Ascending aorta (tissue), 2 donors: ENCODE data around the gene SNTG2. TPM values are rescaled to one million over a fixed set of nuclear protein-coding genes. Genes with fewer than 3 reads are reported as not detected.

Source experiments
- DNase-seq, 2 donors: peaks; one replicate each; pipeline ENCODE4 v3.0.0-alpha.2; 2019; ENCODE audit warnings: low spot score in 2 of 2
- H3K27ac ChIP-seq, 2 donors: fragments of 200-600 bp; sonication (generic); one replicate each; pipeline ENCODE4 v1.5.1; 2016 to 2017; ENCODE audit warnings: mild to moderate bottlenecking in 1 of 2
- H3K27me3 ChIP-seq: fragments of 200-600 bp; sonication (generic); one replicate; pipeline ENCODE4 v1.5.1; 2017
- H3K36me3 ChIP-seq, 2 donors: fragments of 200-600 bp; sonication (generic); one replicate each; pipeline ENCODE4 v1.5.1; 2016
- H3K4me1 ChIP-seq, 2 donors: fragments of 200-600 bp; sonication (generic); one replicate each; pipeline ENCODE4 v1.5.1; 2016 to 2017; ENCODE audit warnings: mild to moderate bottlenecking in 1 of 2
- H3K4me3 ChIP-seq, 2 donors: fragments of 200-600 bp; sonication (generic); one replicate each; pipeline ENCODE4 v1.5.1; 2016 to 2017; ENCODE audit warnings: mild to moderate bottlenecking in 1 of 2
- H3K9me3 ChIP-seq, 2 donors: fragments of 200-600 bp; sonication (generic); one replicate each; pipeline ENCODE4 v1.5.1; 2016
- CTCF ChIP-seq, 3 experiments: fragments of 200-600 bp in 2 of 3; fragments of 450-650 bp in 1 of 3; sonication (generic) in 2 of 3; IDR thresholded peaks; one replicate each; pipeline ENCODE4 v1.5.1; 2016 to 2019; ENCODE audit warnings: antibody characterized with exemption in 3 of 3, mild to moderate bottlenecking in 1 of 3, moderate library complexity in 1 of 3
- intact Hi-C: fragments of 100-400 bp; cut with DNase I; formaldehyde crosslinking; loops from one replicate; pipeline ENCODE4 v1.15.1; 2023
- total RNA-seq: library from RNA; depleted of rRNA; stranded (reverse); fragments of >200 nt; gene quantifications from one replicate; pipeline ENCODE4 v1.1.0, GENCODE V29; 2016

Gene SNTG2
- total RNA-seq, 1 donor from 2014 or later: 9.9 TPM

- no peak overlapping the region for H3K4me3 ChIP-seq
- TF ChIP-seq CTCF (IDR thresholded peaks at IDR 0.05): no peak
- no peak overlapping the region for H3K27ac ChIP-seq
- H3K9me3 ChIP-seq: no peaks in the 10 kb centered on the region
- no peaks in the 10 kb centered on the region for H3K4me1 ChIP-seq
- no peak for DNase-seq
- no peaks in the 10 kb centered on the region for H3K36me3 ChIP-seq
- no peaks in the 10 kb centered on the region for H3K27me3 ChIP-seq
- intact Hi-C loops: no loop called here
Measured at GRCh38 chr2:1004398-1004797, 53.7 kb downstream of the SNTG2 start.

GRCh38 chr2:1010415-1010930 lies 59.8 kb downstream of the SNTG2 start:
- Histone ChIP-seq H3K27ac (no peak overlapping the region), H3K4me3 (no peak overlapping the region), H3K36me3 (no peaks in the 10 kb centered on the region), H3K9me3 (no peaks in the 10 kb centered on the region), H3K27me3 (no peaks in the 10 kb centered on the region), H3K4me1 (no peaks in the 10 kb centered on the region)
- intact Hi-C loops: no loop called here
- TF ChIP-seq CTCF (IDR thresholded peaks at IDR 0.05): no peak
- DNase-seq: no peak

GRCh38 chr2:1011006-1011405 lies 60.4 kb downstream of the SNTG2 start:
- no peak for DNase-seq
- no peak overlapping the region for H3K4me3 ChIP-seq
- no peaks in the 10 kb centered on the region for H3K4me1 ChIP-seq
- no peaks in the 10 kb centered on the region for H3K27me3 ChIP-seq
- intact Hi-C loops: no loop called here
- TF ChIP-seq CTCF (IDR thresholded peaks at IDR 0.05): no peak
- H3K36me3 ChIP-seq: no peaks in the 10 kb centered on the region
- no peak overlapping the region for H3K27ac ChIP-seq
- no peaks in the 10 kb centered on the region for H3K9me3 ChIP-seq

- H3K27me3 ChIP-seq: no peaks in the 10 kb centered on the region
- H3K9me3 ChIP-seq: no peaks in the 10 kb centered on the region
- no peak for TF ChIP-seq CTCF (IDR thresholded peaks at IDR 0.05)
- DNase-seq: no peak
- no peaks in the 10 kb centered on the region for H3K36me3 ChIP-seq
- no peak overlapping the region for H3K4me3 ChIP-seq
- no peaks in the 10 kb centered on the region for H3K4me1 ChIP-seq
- H3K27ac ChIP-seq: no peak overlapping the region
- intact Hi-C loops: no loop called here
Measured at GRCh38 chr2:1011985-1012384, 61.3 kb downstream of the SNTG2 start.

- no peak for TF ChIP-seq CTCF (IDR thresholded peaks at IDR 0.05)
- H3K4me1 ChIP-seq: no peaks in the 10 kb centered on the region
- intact Hi-C loops: no loop called here
Measured at GRCh38 chr2:1014802-1015201, 64.2 kb downstream of the SNTG2 start.

GRCh38 chr2:1016500-1016899 lies 65.9 kb downstream of the SNTG2 start:
- no peaks in the 10 kb centered on the region for H3K36me3 ChIP-seq
- intact Hi-C loops: no loop called here
- no peaks in the 10 kb centered on the region for H3K4me1 ChIP-seq
- no peak for TF ChIP-seq CTCF (IDR thresholded peaks at IDR 0.05)
- H3K4me3 ChIP-seq: no peak overlapping the region
- no peak for DNase-seq
- H3K27ac ChIP-seq: no peak overlapping the region
- no peaks in the 10 kb centered on the region for H3K9me3 ChIP-seq
- H3K27me3 ChIP-seq: no peaks in the 10 kb centered on the region

More at GRCh38 chr2:1014802-1015201, 64.2 kb downstream of the SNTG2 start:
- H3K4me3 ChIP-seq: no peak overlapping the region
- no peak for DNase-seq
- no peak overlapping the region for H3K27ac ChIP-seq
- no peaks in the 10 kb centered on the region for H3K36me3 ChIP-seq
- H3K9me3 ChIP-seq: no peaks in the 10 kb centered on the region
- H3K27me3 ChIP-seq: no peaks in the 10 kb centered on the region
